Sigmoid colon (tissue), 4 donors: ENCODE data around the gene SLX4IP.

Experiments
- EP300 ChIP-seq, 4 donors: sonication (generic); formaldehyde crosslinking; IDR thresholded peaks; one replicate each; pipeline ENCODE4 v1.6.1; 2017; ENCODE audit warnings: antibody characterized with exemption in 4 of 4
- POLR2A ChIP-seq, 2 donors: fragments of 450-650 bp; IDR thresholded peaks; one replicate each; pipeline ENCODE4 v1.6.1; 2016; ENCODE audit warnings: antibody characterized with exemption in 2 of 2, mild to moderate bottlenecking in 2 of 2, moderate library complexity in 2 of 2
- POLR2AphosphoS5 ChIP-seq, 4 donors: sonication (generic); formaldehyde crosslinking; IDR thresholded peaks; one replicate each; pipeline ENCODE4 v1.6.1; 2017; ENCODE audit warnings: antibody characterized with exemption in 4 of 4
- TF ChIP-seq, protein P1 (sequence below), 4 experiments: fragments of 450-650 bp in 3 of 4; fragments of 200-600 bp in 1 of 4; IDR thresholded peaks; one replicate each; pipeline ENCODE4 v1.5.1; 2016 to 2019; ENCODE audit warnings: antibody characterized with exemption in 4 of 4, mild to moderate bottlenecking in 3 of 4, moderate library complexity in 2 of 4

DNA sequence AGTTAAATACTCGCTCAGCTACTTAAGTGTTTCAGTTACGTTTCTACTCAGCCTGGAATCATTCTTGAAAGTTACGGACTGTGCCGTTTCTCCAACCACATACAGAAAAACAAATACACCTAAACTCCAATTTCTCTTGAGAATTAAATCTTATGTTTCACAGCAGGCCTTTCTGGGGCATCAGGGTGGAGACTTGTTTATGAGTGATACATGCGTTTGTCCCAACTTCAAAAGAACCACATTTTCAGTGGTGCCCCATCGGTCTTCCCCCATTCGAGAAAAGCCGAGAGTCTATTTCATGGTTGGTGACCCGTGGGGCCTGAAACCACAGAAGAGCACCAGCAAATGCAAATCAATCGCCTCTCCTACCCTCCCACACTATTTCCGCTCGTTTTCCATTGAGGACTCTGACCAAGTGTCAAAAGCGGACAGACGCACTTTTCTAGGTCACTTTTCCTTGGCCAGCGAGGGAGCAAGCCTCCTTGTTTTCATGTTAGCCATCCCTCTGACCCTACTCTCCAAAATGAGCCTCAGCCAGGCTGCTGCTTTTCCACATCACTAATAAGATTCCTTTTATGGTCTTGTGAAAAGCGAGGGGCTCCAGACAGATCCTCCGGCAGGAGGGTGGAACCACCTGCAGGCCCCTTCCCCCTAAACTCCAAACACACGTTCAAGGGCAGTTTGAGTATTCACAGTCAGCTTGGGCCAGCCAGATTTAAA lies 235.6 kb downstream of the SLX4IP start:
- TF ChIP-seq POLR2A (IDR thresholded peaks at IDR 0.05) (no peak), EP300 (IDR thresholded peaks at IDR 0.05) (no peak), POLR2AphosphoS5 (IDR thresholded peaks at IDR 0.05) (no peak)
- TF ChIP-seq, protein P1, sequence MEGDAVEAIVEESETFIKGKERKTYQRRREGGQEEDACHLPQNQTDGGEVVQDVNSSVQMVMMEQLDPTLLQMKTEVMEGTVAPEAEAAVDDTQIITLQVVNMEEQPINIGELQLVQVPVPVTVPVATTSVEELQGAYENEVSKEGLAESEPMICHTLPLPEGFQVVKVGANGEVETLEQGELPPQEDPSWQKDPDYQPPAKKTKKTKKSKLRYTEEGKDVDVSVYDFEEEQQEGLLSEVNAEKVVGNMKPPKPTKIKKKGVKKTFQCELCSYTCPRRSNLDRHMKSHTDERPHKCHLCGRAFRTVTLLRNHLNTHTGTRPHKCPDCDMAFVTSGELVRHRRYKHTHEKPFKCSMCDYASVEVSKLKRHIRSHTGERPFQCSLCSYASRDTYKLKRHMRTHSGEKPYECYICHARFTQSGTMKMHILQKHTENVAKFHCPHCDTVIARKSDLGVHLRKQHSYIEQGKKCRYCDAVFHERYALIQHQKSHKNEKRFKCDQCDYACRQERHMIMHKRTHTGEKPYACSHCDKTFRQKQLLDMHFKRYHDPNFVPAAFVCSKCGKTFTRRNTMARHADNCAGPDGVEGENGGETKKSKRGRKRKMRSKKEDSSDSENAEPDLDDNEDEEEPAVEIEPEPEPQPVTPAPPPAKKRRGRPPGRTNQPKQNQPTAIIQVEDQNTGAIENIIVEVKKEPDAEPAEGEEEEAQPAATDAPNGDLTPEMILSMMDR (IDR thresholded peaks at IDR 0.05) = no peak
